ENCODE data around the gene AHCYL1.

DNA sequence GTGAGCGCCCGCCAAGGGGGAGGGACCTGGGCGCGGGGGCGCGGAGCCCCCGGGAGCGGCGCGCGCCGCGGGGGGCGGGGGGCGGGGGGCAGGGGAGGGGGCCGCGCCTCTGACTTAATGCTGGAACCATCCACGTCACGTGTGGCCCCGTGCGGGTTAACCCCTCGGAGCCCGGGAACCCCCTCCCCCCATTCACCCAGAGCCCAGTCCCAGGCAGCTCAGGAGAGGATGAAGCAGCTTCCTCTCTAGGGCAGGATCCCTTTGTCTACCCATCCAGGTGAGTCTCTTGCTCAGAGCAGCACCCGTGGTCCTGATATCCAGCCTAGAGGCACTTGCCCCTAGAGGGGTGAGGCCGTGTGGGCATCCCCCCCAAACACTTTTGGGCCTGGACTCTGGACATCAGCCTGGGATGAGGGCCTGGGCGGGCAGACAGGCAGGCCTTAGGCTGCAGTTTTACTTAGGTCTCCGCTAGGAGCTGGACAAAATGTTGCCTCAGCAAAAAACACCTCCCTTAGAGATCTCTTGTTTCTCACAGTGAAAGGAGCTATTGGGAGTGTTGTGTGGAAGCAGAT is 86.2 kb downstream of the AHCYL1 start, which contains the start of gene ALX3:
- TF ChIP-seq HDGF (IDR thresholded peaks at IDR 0.05; ENCODE audit: borderline replicate concordance) = no peak
- no peak for TF ChIP-seq FOXM1 (IDR thresholded peaks at IDR 0.05; ENCODE audit: borderline replicate concordance)
- no peak for TF ChIP-seq SP1 (IDR thresholded peaks at IDR 0.05)
- no peak for TF ChIP-seq CTBP1 (IDR thresholded peaks at IDR 0.05; ENCODE audit: borderline replicate concordance)
- no peak for TF ChIP-seq NFRKB (IDR thresholded peaks at IDR 0.05)
- TF ChIP-seq SUZ12 (IDR thresholded peaks at IDR 0.05) = no peak
- no peak for TF ChIP-seq ELF4 (IDR thresholded peaks at IDR 0.05)
- TF ChIP-seq BHLHE40 (IDR thresholded peaks at IDR 0.05; ENCODE audit: borderline replicate concordance) = no peak
- TF ChIP-seq ZNF384 (IDR thresholded peaks at IDR 0.05) = no peak
- TF ChIP-seq, protein P1, sequence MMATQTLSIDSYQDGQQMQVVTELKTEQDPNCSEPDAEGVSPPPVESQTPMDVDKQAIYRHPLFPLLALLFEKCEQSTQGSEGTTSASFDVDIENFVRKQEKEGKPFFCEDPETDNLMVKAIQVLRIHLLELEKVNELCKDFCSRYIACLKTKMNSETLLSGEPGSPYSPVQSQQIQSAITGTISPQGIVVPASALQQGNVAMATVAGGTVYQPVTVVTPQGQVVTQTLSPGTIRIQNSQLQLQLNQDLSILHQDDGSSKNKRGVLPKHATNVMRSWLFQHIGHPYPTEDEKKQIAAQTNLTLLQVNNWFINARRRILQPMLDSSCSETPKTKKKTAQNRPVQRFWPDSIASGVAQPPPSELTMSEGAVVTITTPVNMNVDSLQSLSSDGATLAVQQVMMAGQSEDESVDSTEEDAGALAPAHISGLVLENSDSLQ (IDR thresholded peaks at IDR 0.05) = no peak
- no peak for TF ChIP-seq LEF1 (IDR thresholded peaks at IDR 0.05; ENCODE audit: borderline replicate concordance)
- TF ChIP-seq L3MBTL2 (conservative IDR thresholded peaks at IDR 0.05) = no peak
- no peak for TF ChIP-seq TARDBP (IDR thresholded peaks at IDR 0.05)
